Gastroesophageal sphincter (tissue), 4 donors: ENCODE results near the gene AGPAT4. TPM values are rescaled to one million over a fixed set of nuclear protein-coding genes. Genes with fewer than 3 reads are reported as not detected.
A peak's percentile ranks its signal among the peaks of the same experiment; 100 is the strongest.

ENCODE experiments used
- ATAC-seq: fragments of 150-250 bp; one replicate; pipeline ENCODE4 v1.9.1; 2016; ENCODE audit warnings: mild to moderate bottlenecking, moderate library complexity
- H3K27ac ChIP-seq, 4 donors: fragments of 200-600 bp; sonication (generic) in 3 of 4; 1 replicate in 3 of 4; 2 replicates in 1 of 4; pipeline ENCODE4 v1.5.1; 2016 to 2019
- H3K27me3 ChIP-seq: fragments of 200-600 bp; sonication (generic); one replicate; pipeline ENCODE4 v1.5.1; 2019
- H3K36me3 ChIP-seq, 2 donors: fragments of 200-600 bp; sonication (generic); one replicate each; pipeline ENCODE4 v1.5.1; 2019; ENCODE audit warnings: control low read depth in 1 of 2
- H3K4me1 ChIP-seq, 3 donors: fragments of 200-600 bp; sonication (generic); 1 replicate in 2 of 3; 2 replicates in 1 of 3; pipeline ENCODE4 v1.5.1; 2016 to 2019; ENCODE audit warnings: control low read depth in 2 of 3
- H3K4me3 ChIP-seq, 2 donors: fragments of 200-600 bp; sonication (generic); one replicate each; pipeline ENCODE4 v1.5.1; 2019; ENCODE audit warnings: mild to moderate bottlenecking in 1 of 2, moderate library complexity in 1 of 2
- H3K9me3 ChIP-seq, 3 donors: fragments of 200-600 bp; sonication (generic); one replicate each; pipeline ENCODE4 v1.5.1; 2017 to 2019; ENCODE audit warnings: control low read depth in 2 of 3
- CTCF ChIP-seq, 4 experiments: fragments of 200-600 bp in 2 of 4; fragments of 450-650 bp in 2 of 4; sonication (generic) in 1 of 4; IDR thresholded peaks; one replicate each; pipeline ENCODE4 v1.5.1; 2017 to 2019; ENCODE audit warnings: antibody characterized with exemption in 4 of 4, mild to moderate bottlenecking in 2 of 4, moderate library complexity in 2 of 4
- EP300 ChIP-seq: sonication (generic); formaldehyde crosslinking; IDR thresholded peaks from one replicate; pipeline ENCODE4 v1.6.1; 2017; ENCODE audit warnings: antibody characterized with exemption, mild to moderate bottlenecking
- POLR2A ChIP-seq, 2 donors: fragments of 450-650 bp; IDR thresholded peaks; one replicate each; pipeline ENCODE4 v1.6.1; 2017; ENCODE audit warnings: antibody characterized with exemption in 2 of 2, mild to moderate bottlenecking in 2 of 2, moderate library complexity in 1 of 2
- POLR2AphosphoS5 ChIP-seq: sonication (generic); formaldehyde crosslinking; IDR thresholded peaks from one replicate; pipeline ENCODE4 v1.6.1; 2017; ENCODE audit warnings: antibody characterized with exemption
- WGBS, 2 donors: methylation state at CpG; one replicate each; pipeline ENCODE4 v1.1.5; 2018; ENCODE audit warnings: low coverage in 1 of 2; 5-methylcytosine and 5-hydroxymethylcytosine counted together
- total RNA-seq, 4 donors: library from RNA; depleted of rRNA; stranded (reverse); fragments of >200 nt; gene quantifications; one replicate each; pipeline ENCODE4 v1.1.0, GENCODE V29; 2016

AGPAT4 gene
- total RNA-seq, 4 donors from 2014 or later: 7.2 to 10.8 (median 9.1) TPM

GRCh38 chr6:161235776-161236633 is 37.9 kb downstream of the AGPAT4 start:
- 55 to 56% methylated on average over 8 to 12 of the region's 15 CpGs for WGBS, 2 donors
- Histone ChIP-seq H3K27ac (peak overlapping the region in 3 of 4 donors; percentile 55 to 60 (median 56)), H3K4me1 (peaks cover 7 to 59% (median 11%) of the 10 kb centered on the region in 3 donors), H3K9me3 (no peaks in the 10 kb centered on the region), H3K27me3 (no peaks in the 10 kb centered on the region), H3K4me3 (no peak overlapping the region), H3K36me3 (no peaks in the 10 kb centered on the region)
- ATAC-seq: no peak
- no peak for TF ChIP-seq CTCF (IDR thresholded peaks at IDR 0.05)
- peak; percentile 44 for TF ChIP-seq POLR2AphosphoS5

- peak; percentile 83 for ATAC-seq
- TF ChIP-seq POLR2A (IDR thresholded peaks at IDR 0.05) (no peak), EP300 (no peak), CTCF (IDR thresholded peaks at IDR 0.05) (no peak), POLR2AphosphoS5 (peak; percentile 39)
- no peaks in the 10 kb centered on the region for H3K27me3 ChIP-seq
- H3K27ac ChIP-seq: peak overlapping the region in 3 of 4 donors; percentile 12 to 42 (median 33)
- H3K9me3 ChIP-seq: no peaks in the 10 kb centered on the region
- 40 to 48% methylated on average over 1 to 9 of the region's 10 CpGs for WGBS, 2 donors
- peaks cover 7 to 59% (median 16%) of the 10 kb centered on the region in 3 donors for H3K4me1 ChIP-seq
- H3K4me3 ChIP-seq: no peak overlapping the region
- no peaks in the 10 kb centered on the region for H3K36me3 ChIP-seq
These were observed 39.7 kb downstream of the AGPAT4 start for GRCh38 chr6:161233986-161234661.

- 93 to 100% methylated on average over 1 to 3 of the region's 11 CpGs for WGBS, 2 donors
- Histone ChIP-seq H3K4me1 (peaks cover 7 to 64% (median 23%) of the 10 kb centered on the region in 3 donors), H3K27ac (no peak overlapping the region), H3K36me3 (no peaks in the 10 kb centered on the region), H3K9me3 (no peaks in the 10 kb centered on the region), H3K4me3 (no peak overlapping the region), H3K27me3 (no peaks in the 10 kb centered on the region)
- TF ChIP-seq EP300 (no peak), POLR2A (IDR thresholded peaks at IDR 0.05) (no peak), CTCF (IDR thresholded peaks at IDR 0.05) (no peak), POLR2AphosphoS5 (no peak)
- ATAC-seq: no peak
These were observed 41.4 kb downstream of the AGPAT4 start for GRCh38 chr6:161232467-161232866.

- no peak for ATAC-seq
- Histone ChIP-seq H3K27me3 (no peaks in the 10 kb centered on the region), H3K9me3 (no peaks in the 10 kb centered on the region), H3K27ac (no peak overlapping the region), H3K4me3 (no peak overlapping the region), H3K4me1 (peaks cover 7 to 64% (median 25%) of the 10 kb centered on the region in 3 donors), H3K36me3 (no peaks in the 10 kb centered on the region)
- 88 to 91% methylated on average over 6 to 9 of the region's 9 CpGs for WGBS, 2 donors
- no peak for TF ChIP-seq POLR2AphosphoS5
- no peak for TF ChIP-seq EP300
- TF ChIP-seq POLR2A (IDR thresholded peaks at IDR 0.05): no peak
- TF ChIP-seq CTCF (IDR thresholded peaks at IDR 0.05): no peak
These were observed 41.9 kb downstream of the AGPAT4 start for GRCh38 chr6:161232010-161232409.
